Fibroblast of the aortic adventitia (primary cell): Measurements from ENCODE around the gene PXN. TPM values are rescaled to one million over a fixed set of nuclear protein-coding genes. Genes with fewer than 3 reads are reported as not detected.
"Not testable (repeated sequence)": the region's sequence is repeated elsewhere in the genome, so short reads cannot be mapped to it uniquely, and the experiment has no call there.

ENCODE experiments used
- DNase-seq: peaks from one replicate; pipeline ENCODE4 v3.0.0-alpha.2; 2010; ENCODE audit warnings: low read depth
- H3K4me3 ChIP-seq: 2 replicates; pipeline ENCODE4 v1.5.1; 2011; ENCODE audit warnings: low read depth, mild to moderate bottlenecking, control low read depth, low read length, moderate library complexity
- CTCF ChIP-seq: IDR thresholded peaks from 2 replicates; pipeline ENCODE4 v1.5.1; 2011; ENCODE audit warnings: mild to moderate bottlenecking, low read length, control low read depth, inconsistent platforms; ENCODE audit not compliant: insufficient read depth
- total RNA-seq: library from RNA; depleted of rRNA; stranded (reverse); fragments of >200 nt; gene quantifications from 2 replicates; pipeline ENCODE4 v1.2.3, GENCODE V29; 2012; ENCODE audit warnings: low replicate concordance

Gene PXN
- total RNA-seq, 1 donor, result 68.3 TPM

GRCh38 chr12:120211243-120211903 is 54.2 kb downstream of the PXN start:
- TF ChIP-seq CTCF, result no peak
- DNase-seq, result no peak
- H3K4me3 ChIP-seq, result no peak overlapping the region

GRCh38 chr12:120209851-120210250 is 55.7 kb downstream of the PXN start:
- H3K4me3 ChIP-seq, result no peak overlapping the region
- no peak for TF ChIP-seq CTCF
- DNase-seq, result no peak

GRCh38 chr12:120207227-120207626 is 58.3 kb downstream of the PXN start:
- no peak for DNase-seq
- H3K4me3 ChIP-seq, result no peak overlapping the region
- TF ChIP-seq CTCF, result no peak

GRCh38 chr12:120206781-120207180 is 58.7 kb downstream of the PXN start:
- not testable (repeated sequence) for DNase-seq, H3K4me3 ChIP-seq

GRCh38 chr12:120206228-120206627 is 59.3 kb downstream of the PXN start:
- TF ChIP-seq CTCF, result no peak
- H3K4me3 ChIP-seq, result no peak overlapping the region
- no peak for DNase-seq

GRCh38 chr12:120204171-120204570 is 61.4 kb downstream of the PXN start:
- no peak overlapping the region for H3K4me3 ChIP-seq
- TF ChIP-seq CTCF, result no peak
- no peak for DNase-seq

GRCh38 chr12:120200364-120200800 is 65.1 kb downstream of the PXN start:
- no peak for DNase-seq
- peak overlapping the region; percentile 99 for H3K4me3 ChIP-seq
- no peak for TF ChIP-seq CTCF
